GM19193 (cell line): ENCODE measurements around the gene DPF3.

Experiments
- POLR2A ChIP-seq: IDR thresholded peaks from 4 replicates; pipeline ENCODE4 v1.6.1; 2011; ENCODE audit not compliant: insufficient read depth, insufficient read length; ENCODE audit errors: extremely low read depth

The DPF3 gene

GRCh38 chr14:72652179-72652578, 241.7 kb downstream of the DPF3 start:
- no peak for TF ChIP-seq POLR2A

DNA sequence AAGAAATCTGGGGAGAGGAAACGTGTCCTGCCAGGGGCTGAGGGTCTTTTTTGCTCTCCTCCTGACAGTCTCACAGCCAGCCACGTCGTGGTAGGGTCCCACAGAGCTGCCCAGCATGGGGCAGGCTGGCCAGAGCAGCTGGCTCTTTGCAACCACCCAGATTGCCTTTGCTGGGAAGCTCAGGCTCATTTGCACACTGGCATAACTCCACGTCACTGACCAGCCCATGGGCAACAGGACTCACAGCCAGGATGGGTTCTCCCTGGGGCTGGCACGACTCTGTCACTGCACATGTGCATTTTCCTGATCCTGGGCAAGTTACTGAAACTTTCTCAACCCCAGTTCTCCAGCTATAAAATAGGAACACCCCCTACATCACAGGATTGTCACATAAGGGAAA, 242.2 kb downstream of the DPF3 start:
- TF ChIP-seq POLR2A: no peak

- no peak for TF ChIP-seq POLR2A
These were observed 242.8 kb downstream of the DPF3 start for GRCh38 chr14:72651081-72651480.

- TF ChIP-seq POLR2A: no peak
These were observed 244.2 kb downstream of the DPF3 start for GRCh38 chr14:72649603-72650227.

GRCh38 chr14:72647782-72648181, 246.1 kb downstream of the DPF3 start:
- TF ChIP-seq POLR2A: no peak

DNA sequence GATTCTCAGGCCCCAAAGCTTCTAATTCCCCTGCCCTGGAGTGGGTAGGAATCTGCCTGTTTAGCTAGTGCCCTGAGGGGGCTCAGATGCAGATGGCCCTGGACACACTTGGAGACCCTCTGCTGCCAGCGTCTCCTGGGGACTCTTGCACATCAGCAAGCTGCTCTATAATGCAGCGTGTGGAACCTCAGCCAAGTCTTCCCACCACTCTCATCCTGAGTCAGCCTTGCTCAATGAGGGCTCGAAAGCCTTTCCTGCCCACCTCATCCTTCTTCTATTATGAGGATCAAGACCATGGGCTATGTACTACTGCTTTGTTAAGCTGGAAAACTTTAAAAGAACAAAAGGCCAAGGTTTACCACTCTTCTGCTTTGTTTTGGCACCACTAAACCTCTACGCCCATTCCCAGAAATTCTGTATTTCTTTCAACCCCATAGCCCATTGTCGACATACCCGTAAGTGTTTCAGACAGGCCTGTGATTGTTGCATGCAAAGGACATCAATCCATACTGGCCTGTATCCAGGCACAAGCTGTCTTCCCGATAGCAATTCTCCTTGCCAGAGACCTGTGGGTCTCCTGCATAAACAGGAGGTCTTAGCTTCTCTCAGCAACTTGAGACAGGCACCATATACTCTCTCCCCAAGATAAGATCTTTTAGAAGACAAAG, 246.9 kb downstream of the DPF3 start:
- TF ChIP-seq POLR2A: no peak

DNA sequence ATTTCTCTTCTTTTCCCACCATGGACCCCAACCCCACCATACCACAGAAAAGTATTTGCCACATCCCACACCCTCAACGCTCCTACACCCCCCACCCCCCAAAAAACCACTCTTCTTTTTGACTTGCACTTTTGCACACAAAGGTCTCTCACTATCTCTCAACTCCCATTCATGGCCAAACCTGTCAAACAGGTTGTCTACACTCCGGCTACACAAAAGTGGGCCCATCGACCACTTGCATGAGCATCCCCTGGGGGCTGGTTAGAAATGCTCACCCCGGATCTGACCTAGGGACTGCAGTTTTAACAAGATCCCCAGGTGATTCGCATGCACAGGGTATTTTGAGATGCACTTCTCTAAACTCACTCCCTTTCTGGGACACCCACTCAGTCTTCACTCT, 248.2 kb downstream of the DPF3 start:
- TF ChIP-seq POLR2A: no peak

DNA sequence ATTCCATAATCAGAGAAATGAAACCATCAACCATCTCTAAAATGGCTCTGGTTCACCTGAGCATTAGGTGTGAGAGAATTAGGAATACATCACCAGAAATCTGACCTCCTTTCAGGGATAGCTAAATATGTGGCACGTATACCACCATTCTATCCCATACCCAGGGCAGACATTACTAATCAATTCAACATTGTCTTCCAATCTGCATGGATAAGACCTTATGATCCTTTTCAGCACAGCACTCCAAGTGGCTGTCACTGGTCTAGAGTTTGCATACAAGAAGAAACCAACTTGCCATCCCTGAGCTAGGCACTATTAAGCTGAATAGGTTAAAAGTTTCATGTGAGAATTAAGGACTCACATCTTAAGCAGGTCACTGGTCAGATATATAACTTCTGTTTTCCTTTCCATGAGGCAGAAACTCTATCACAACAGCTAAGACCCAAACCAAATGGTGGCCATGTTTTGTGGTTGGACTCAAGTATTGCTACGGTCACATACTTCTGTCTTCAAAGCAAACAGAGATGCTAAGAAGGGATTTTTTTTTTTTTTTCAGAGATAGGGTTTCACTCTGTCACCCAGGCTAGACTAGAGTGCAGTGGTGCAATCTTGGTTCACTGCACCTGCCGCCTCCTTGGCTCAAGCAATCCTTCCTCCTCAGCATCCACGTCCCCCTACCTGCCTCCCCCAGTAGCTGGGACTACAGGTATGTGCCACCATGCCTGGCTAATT, 249.0 kb downstream of the DPF3 start:
- no peak for TF ChIP-seq POLR2A

DNA sequence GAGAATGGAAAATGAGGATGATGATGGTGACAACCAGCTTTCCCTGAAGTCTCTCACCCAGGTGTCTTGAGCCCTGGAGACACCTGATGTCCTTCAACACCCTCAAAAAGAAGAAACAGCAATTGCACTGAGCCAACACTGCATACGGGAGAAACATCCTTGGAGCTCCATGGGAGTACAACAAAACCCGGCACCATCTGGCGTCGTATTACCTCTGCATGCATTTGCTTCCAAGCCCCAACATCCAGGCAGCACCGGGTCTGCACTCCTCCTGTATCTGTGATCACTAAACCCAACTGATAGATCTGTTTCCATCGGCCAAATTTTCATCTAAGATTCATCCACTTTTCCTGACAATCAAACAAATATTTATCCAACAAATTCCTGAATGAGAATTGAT, 249.9 kb downstream of the DPF3 start:
- no peak for TF ChIP-seq POLR2A

DNA sequence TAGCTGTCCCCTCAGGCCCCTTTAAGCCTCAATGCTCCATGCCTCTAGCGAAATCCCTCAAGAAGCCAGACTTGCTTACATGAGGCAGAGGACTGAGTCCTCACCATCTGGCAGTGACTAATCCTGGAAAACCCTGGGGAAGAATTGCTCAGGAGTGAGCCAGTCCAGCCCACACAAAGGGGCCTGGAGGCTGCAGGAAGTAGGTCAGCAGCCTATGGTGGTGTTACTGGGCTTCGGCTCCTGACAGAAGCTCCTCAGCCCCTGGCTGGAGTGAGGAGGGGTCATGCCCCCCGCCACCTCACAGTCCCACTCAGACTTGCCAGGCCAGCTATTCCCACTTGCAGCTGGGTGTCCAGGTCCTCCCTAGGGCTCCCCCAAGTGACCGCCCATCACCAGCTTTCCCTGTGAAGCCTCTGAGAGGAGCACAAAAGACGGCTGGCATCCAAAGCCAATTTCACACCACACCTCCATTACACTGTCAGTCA, 250.5 kb downstream of the DPF3 start:
- TF ChIP-seq POLR2A: no peak

- no peak for TF ChIP-seq POLR2A
These were observed 252.9 kb downstream of the DPF3 start for GRCh38 chr14:72640911-72641485.

GRCh38 chr14:72638021-72638420, 255.9 kb downstream of the DPF3 start:
- no peak for TF ChIP-seq POLR2A

GRCh38 chr14:72636871-72637270, 257.0 kb downstream of the DPF3 start:
- no peak for TF ChIP-seq POLR2A

DNA sequence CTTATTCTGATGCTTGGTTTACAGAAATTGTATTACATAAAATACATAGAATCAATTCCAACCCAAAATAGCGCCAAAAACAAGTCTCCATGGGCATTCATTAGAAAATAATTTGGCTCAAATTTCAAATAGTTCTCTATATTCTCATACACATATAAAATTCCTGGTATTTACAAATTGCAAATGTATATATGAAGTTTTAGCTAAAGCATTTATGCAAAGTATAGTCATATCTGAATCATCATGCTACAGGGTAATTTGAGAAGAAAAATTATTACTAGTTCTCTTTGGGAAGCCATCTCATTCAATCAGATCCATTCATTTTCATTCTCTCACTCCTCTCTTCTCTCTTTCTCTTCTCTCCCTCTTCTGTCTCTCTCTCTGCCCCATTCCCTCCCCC, 257.8 kb downstream of the DPF3 start:
- TF ChIP-seq POLR2A: no peak
